Measurements from ENCODE around the gene IL13. TPM values are rescaled to one million over a fixed set of nuclear protein-coding genes. Genes with fewer than 3 reads are reported as not detected.

Gene IL13
- total and polyA plus RNA-seq, 2 donors from 2014 or later: not detected

DNA sequence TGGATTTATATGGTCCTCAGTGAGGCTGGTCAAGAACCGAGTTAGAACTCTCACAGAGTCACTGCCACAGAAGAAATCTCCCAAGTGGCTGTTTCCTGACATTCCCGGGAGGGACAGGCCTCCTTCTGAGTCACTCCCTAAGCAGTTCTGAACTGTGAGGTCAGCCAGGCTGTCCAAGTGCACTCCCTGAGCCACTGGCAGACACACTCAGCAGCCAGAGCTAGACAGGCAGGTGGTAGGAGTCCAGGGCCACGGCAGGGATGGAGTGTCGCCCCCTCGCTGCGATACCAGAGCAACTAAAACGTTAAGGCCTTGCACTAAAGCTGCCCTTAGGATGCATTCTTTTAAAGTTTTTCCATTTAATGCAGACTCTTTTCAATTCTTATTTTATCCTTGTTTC is 19.2 kb downstream of the IL13 start:
- DNase-seq (no peak), FAIRE-seq (no peak)
- Histone ChIP-seq H3K9me3 (ENCODE audit: control insufficient read depth in 2 of 3, insufficient read depth in 1 of 3, low read length in 3 of 3) (no peaks in the 10 kb centered on the region), H3K4me3 (ENCODE audit: low read length in 3 of 3) (no peak overlapping the region), H3K9ac (ENCODE audit: low read length in 3 of 3) (no peak overlapping the region), H3K27me3 (ENCODE audit: control insufficient read depth, insufficient read depth, low read length) (no peaks in the 10 kb centered on the region), H3K4me1 (ENCODE audit: control insufficient read depth in 2 of 3, insufficient read depth in 2 of 3, low read depth in 1 of 3, low read length in 3 of 3) (no peaks in the 10 kb centered on the region), H3K27ac (ENCODE audit: low read depth in 2 of 2, low read length in 2 of 2) (no peak overlapping the region), H3K36me3 (ENCODE audit: control insufficient read depth in 2 of 3, insufficient read depth in 3 of 3, low read length in 3 of 3) (no peaks in the 10 kb centered on the region)
- intact Hi-C loops (cut with DNase I): no loop called here
- no peak for TF ChIP-seq CTCF (IDR thresholded peaks at IDR 0.05; ENCODE audit: borderline replicate concordance, extremely low read depth, insufficient read depth)

GRCh38 chr5:132677682-132678400 is 19.9 kb downstream of the IL13 start:
- TF ChIP-seq CTCF (IDR thresholded peaks at IDR 0.05; ENCODE audit: borderline replicate concordance, extremely low read depth, insufficient read depth): no peak
- Histone ChIP-seq H3K27ac (ENCODE audit: low read depth in 2 of 2, low read length in 2 of 2) (no peak overlapping the region), H3K4me3 (ENCODE audit: low read length in 3 of 3) (no peak overlapping the region), H3K36me3 (ENCODE audit: control insufficient read depth in 2 of 3, insufficient read depth in 3 of 3, low read length in 3 of 3) (no peaks in the 10 kb centered on the region), H3K9me3 (ENCODE audit: control insufficient read depth in 2 of 3, insufficient read depth in 1 of 3, low read length in 3 of 3) (no peaks in the 10 kb centered on the region), H3K9ac (ENCODE audit: low read length in 3 of 3) (no peak overlapping the region), H3K27me3 (ENCODE audit: control insufficient read depth, insufficient read depth, low read length) (no peaks in the 10 kb centered on the region), H3K4me1 (ENCODE audit: control insufficient read depth in 2 of 3, insufficient read depth in 2 of 3, low read depth in 1 of 3, low read length in 3 of 3) (no peaks in the 10 kb centered on the region)
- FAIRE-seq (no peak), DNase-seq (no peak)
- intact Hi-C loops (cut with DNase I): no loop called here

DNA sequence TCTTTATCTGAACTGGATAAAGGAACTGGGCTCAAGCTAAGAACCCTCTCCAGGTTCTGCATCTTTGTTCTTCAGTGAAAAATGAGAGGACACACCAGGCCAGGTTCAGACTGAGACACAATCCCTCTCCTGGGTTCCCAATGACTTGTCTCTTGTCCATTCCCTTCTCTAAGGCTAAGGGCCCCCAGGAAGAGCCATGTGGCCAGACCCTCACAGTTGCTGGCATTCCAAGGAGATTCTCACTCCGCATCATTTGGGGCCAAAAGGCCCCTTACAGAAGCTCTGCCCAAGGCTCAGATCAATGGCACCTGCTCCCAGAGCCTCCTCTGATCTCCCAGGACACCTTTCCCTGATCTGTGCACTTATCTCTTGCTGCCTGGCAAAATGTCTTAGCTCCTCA is 20.8 kb downstream of the IL13 start:
- no peaks in the 10 kb centered on the region for H3K27me3 ChIP-seq (ENCODE audit: control insufficient read depth, insufficient read depth, low read length)
- H3K27ac ChIP-seq (ENCODE audit: low read depth in 2 of 2, low read length in 2 of 2): no peak overlapping the region
- no peaks in the 10 kb centered on the region for H3K36me3 ChIP-seq (ENCODE audit: control insufficient read depth in 2 of 3, insufficient read depth in 3 of 3, low read length in 3 of 3)
- H3K4me3 ChIP-seq (ENCODE audit: low read length in 3 of 3): no peak overlapping the region
- intact Hi-C loops (cut with DNase I): no loop called here
- no peak for TF ChIP-seq CTCF (IDR thresholded peaks at IDR 0.05; ENCODE audit: borderline replicate concordance, extremely low read depth, insufficient read depth)
- DNase-seq (no peak), FAIRE-seq (no peak)
- no peaks in the 10 kb centered on the region for H3K4me1 ChIP-seq (ENCODE audit: control insufficient read depth in 2 of 3, insufficient read depth in 2 of 3, low read depth in 1 of 3, low read length in 3 of 3)
- H3K9me3 ChIP-seq (ENCODE audit: control insufficient read depth in 2 of 3, insufficient read depth in 1 of 3, low read length in 3 of 3): no peaks in the 10 kb centered on the region
- H3K9ac ChIP-seq (ENCODE audit: low read length in 3 of 3): no peak overlapping the region

GRCh38 chr5:132679166-132679565 is 21.2 kb downstream of the IL13 start:
- FAIRE-seq: no peak

More at GRCh38 chr5:132679166-132679565, 21.2 kb downstream of the IL13 start:
- H3K9ac ChIP-seq (ENCODE audit: low read length in 3 of 3): no peak overlapping the region
- intact Hi-C loops (cut with DNase I): no loop called here
- H3K36me3 ChIP-seq (ENCODE audit: control insufficient read depth in 2 of 3, insufficient read depth in 3 of 3, low read length in 3 of 3): no peaks in the 10 kb centered on the region
- no peaks in the 10 kb centered on the region for H3K4me1 ChIP-seq (ENCODE audit: control insufficient read depth in 2 of 3, insufficient read depth in 2 of 3, low read depth in 1 of 3, low read length in 3 of 3)
- TF ChIP-seq CTCF (IDR thresholded peaks at IDR 0.05; ENCODE audit: borderline replicate concordance, extremely low read depth, insufficient read depth): no peak
- H3K4me3 ChIP-seq (ENCODE audit: low read length in 3 of 3): no peak overlapping the region
- H3K27me3 ChIP-seq (ENCODE audit: control insufficient read depth, insufficient read depth, low read length): no peaks in the 10 kb centered on the region
- no peaks in the 10 kb centered on the region for H3K9me3 ChIP-seq (ENCODE audit: control insufficient read depth in 2 of 3, insufficient read depth in 1 of 3, low read length in 3 of 3)
- no peak overlapping the region for H3K27ac ChIP-seq (ENCODE audit: low read depth in 2 of 2, low read length in 2 of 2)
- no peak for DNase-seq

Measured in kidney (tissue), 14 donors.